Sigmoid colon (tissue), 7 donors: Measurements from ENCODE around the gene APLF. TPM values are rescaled to one million over a fixed set of nuclear protein-coding genes. Genes with fewer than 3 reads are reported as not detected.

Experiments
- DNase-seq: peaks from one replicate; pipeline ENCODE4 v3.0.0-alpha.2; 2019
- H3K27ac ChIP-seq, 4 donors: fragments of 200-600 bp; sonication (generic); one replicate each; pipeline ENCODE4 v1.5.1; 2016 to 2019; ENCODE audit warnings: mild to moderate bottlenecking in 1 of 4
- H3K27me3 ChIP-seq, 3 donors: fragments of 200-600 bp; sonication (generic); one replicate each; pipeline ENCODE4 v1.5.1; 2019; ENCODE audit warnings: mild to moderate bottlenecking in 1 of 3
- H3K36me3 ChIP-seq, 4 donors: fragments of 200-600 bp; sonication (generic); one replicate each; pipeline ENCODE4 v1.5.1; 2016 to 2019
- H3K4me1 ChIP-seq, 4 donors: fragments of 200-600 bp; sonication (generic); one replicate each; pipeline ENCODE4 v1.5.1; 2017 to 2019
- H3K4me3 ChIP-seq, 4 donors: fragments of 200-600 bp; sonication (generic); one replicate each; pipeline ENCODE4 v1.5.1; 2017 to 2019; ENCODE audit warnings: mild to moderate bottlenecking in 2 of 4, moderate library complexity in 1 of 4
- H3K9me3 ChIP-seq, 4 donors: fragments of 200-600 bp in 3 of 4; sonication (generic) in 3 of 4; one replicate each; pipeline versions ENCODE4 v1.5.1 to v1.6.1; 2013 to 2019
- CTCF ChIP-seq, 4 experiments: fragments of 450-650 bp in 3 of 4; fragments of 200-600 bp in 1 of 4; IDR thresholded peaks; one replicate each; pipeline ENCODE4 v1.5.1; 2016 to 2019; ENCODE audit warnings: antibody characterized with exemption in 4 of 4, mild to moderate bottlenecking in 3 of 4, moderate library complexity in 2 of 4
- EP300 ChIP-seq, 4 donors: sonication (generic); formaldehyde crosslinking; IDR thresholded peaks; one replicate each; pipeline ENCODE4 v1.6.1; 2017; ENCODE audit warnings: antibody characterized with exemption in 4 of 4
- POLR2A ChIP-seq, 2 donors: fragments of 450-650 bp; IDR thresholded peaks; one replicate each; pipeline ENCODE4 v1.6.1; 2016; ENCODE audit warnings: antibody characterized with exemption in 2 of 2, mild to moderate bottlenecking in 2 of 2, moderate library complexity in 2 of 2
- POLR2AphosphoS5 ChIP-seq, 4 donors: sonication (generic); formaldehyde crosslinking; IDR thresholded peaks; one replicate each; pipeline ENCODE4 v1.6.1; 2017; ENCODE audit warnings: antibody characterized with exemption in 4 of 4
- WGBS, 2 donors: extraction: QIAGEN DNeasy Blood & Tissue Kit; methylation state at CpG; one replicate each; pipeline ENCODE4 v1.1.7; 2013; 5-methylcytosine and 5-hydroxymethylcytosine counted together
- intact Hi-C: fragments of 100-400 bp; cut with DNase I; formaldehyde crosslinking; loops from one replicate; pipeline ENCODE4 v1.15.1; 2023
- polyA plus RNA-seq, 3 donors: library from polyadenylated mRNA; stranded (reverse); fragments of 200-250 nt; gene quantifications; one replicate each; pipeline ENCODE4 v1.2.3, GENCODE V29; 2013
- total RNA-seq, 4 donors: library from RNA; depleted of rRNA; stranded (reverse); fragments of >200 nt; gene quantifications; one replicate each; pipeline ENCODE4 v1.1.0, GENCODE V29; 2016
- donor health status: healthy with polysubstance abuse.
- donor health status: Bipolar disorder and iron deficiency.
- donor health status: healthy.

APLF gene
- total RNA-seq (10 to 100 TPM; 11.0 to 21.7 (median 14.5) TPM), polyA plus RNA-seq (under 1 TPM; 0.23 to 0.69 (median 0.60) TPM)

DNA sequence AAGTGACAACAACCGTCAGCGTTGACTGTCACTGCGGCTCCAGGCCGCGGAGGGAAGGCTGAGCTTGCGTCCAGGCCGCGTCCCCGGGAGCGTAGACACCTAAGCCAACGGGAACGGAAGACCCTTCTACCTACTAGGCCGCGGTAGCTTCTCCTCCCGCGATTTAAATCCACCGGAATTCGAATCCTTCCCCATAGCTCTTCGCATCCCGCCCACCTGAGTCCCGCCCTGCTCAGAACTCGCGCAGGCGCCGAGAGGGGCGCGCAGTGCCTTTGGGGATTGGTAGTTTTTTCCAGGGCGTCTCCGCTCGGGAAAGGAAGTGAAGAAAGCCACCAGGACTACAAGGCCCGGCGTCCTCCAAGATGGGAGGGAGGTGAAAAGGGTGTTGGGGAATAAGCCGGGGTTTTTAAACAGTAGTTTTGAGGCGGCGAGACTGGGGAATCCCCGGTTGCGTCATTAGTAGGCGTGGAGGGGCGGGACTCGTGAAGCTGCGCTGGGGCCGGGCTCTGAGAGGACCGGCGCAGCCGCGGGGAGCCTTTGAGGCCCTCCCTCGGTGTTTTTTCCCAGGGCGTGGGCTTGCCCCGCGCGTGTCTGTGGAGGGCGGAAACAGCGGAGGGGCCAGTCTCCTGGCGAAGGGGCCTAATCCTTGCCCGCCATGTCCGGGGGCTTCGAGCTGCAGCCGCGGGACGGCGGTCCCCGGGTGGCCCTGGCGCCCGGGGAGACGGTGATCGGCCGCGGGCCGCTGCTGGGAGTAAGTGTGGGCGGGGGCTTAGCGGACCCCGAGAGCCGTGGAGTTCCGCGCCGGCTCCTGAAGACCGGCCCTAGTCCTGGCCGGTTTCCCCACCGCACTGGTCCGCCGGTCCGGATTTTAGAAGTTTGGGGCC is at the start of gene APLF, which contains the start of gene FBXO48:
TSS of gene APLF (plus strand) at position 509 of the 884 bp plus-strand sequence. CDS start at position 656, 147 bp downstream.
TSS of gene FBXO48 (minus strand) at position 218 of the 884 bp plus-strand sequence. CDS start 2,149 bp downstream, outside the sequence.
- intact Hi-C loops, result loop anchor here (5.0 to 10.0 kb wide), 3 partner anchors 250 to 1177 kb away; partner anchors contain the start of gene AAK1
- H3K27me3 ChIP-seq, result no peaks in the 10 kb centered on the region
- peak within 1 kb of the TSS; percentile 83 to 93 (median 88) for H3K27ac ChIP-seq
- H3K4me1 ChIP-seq, result peaks cover 0 to 25% (median 18%) of the 10 kb centered on the region in 4 donors
- peak within 1 kb of the TSS; percentile 69 to 90 (median 88) for H3K4me3 ChIP-seq
- TF ChIP-seq EP300 (IDR thresholded peaks at IDR 0.05), result peak in 1 of 4 donors; percentile 5
- peak; percentile 43 to 85 (median 76) for TF ChIP-seq POLR2AphosphoS5 (IDR thresholded peaks at IDR 0.05)
- TF ChIP-seq POLR2A (IDR thresholded peaks at IDR 0.05), result peak in 1 of 2 donors; percentile 9
- TF ChIP-seq CTCF (IDR thresholded peaks at IDR 0.05), result no peak
- peak; percentile 99 for DNase-seq
- WGBS, 2 donors, result 0 to 1% methylated on average over 82 of the region's 82 CpGs
- H3K9me3 ChIP-seq, result no peaks in the 10 kb centered on the region
- H3K36me3 ChIP-seq, result no peaks in the 10 kb centered on the region

GRCh38 chr2:68417926-68418325 is 49.5 kb upstream of the APLF start:
- TF ChIP-seq POLR2A (IDR thresholded peaks at IDR 0.05) (no peak), CTCF (IDR thresholded peaks at IDR 0.05) (no peak), POLR2AphosphoS5 (IDR thresholded peaks at IDR 0.05) (no peak), EP300 (IDR thresholded peaks at IDR 0.05) (no peak)
- Histone ChIP-seq H3K27me3 (no peaks in the 10 kb centered on the region), H3K27ac (no peak overlapping the region), H3K36me3 (no peaks in the 10 kb centered on the region), H3K4me1 (no peaks in the 10 kb centered on the region), H3K4me3 (no peak overlapping the region), H3K9me3 (no peaks in the 10 kb centered on the region)
- intact Hi-C loops, result no loop called here
- DNase-seq, result no peak
- 48 to 89% methylated on average over 1 of the region's 1 CpG for WGBS, 2 donors

DNA sequence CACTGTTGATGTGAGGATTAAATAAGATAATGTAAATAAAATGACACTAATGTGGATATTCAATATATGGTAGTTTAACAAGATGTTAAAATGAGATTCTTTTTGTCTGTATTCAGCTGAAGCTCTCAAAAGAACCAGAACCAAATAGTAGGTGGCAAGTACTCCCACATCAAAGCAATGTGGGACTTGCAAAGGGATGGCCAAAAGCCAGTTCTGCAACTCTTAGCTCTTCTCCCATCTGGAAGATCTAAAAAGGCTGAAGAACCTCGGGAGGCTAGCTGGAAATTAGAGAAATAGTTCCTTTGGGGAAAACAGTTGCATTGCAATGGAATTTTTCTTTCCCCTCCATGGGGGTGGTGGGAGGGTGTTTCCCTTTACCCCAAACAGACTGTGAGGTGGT is 49.0 kb upstream of the APLF start:
- Histone ChIP-seq H3K4me1 (no peaks in the 10 kb centered on the region), H3K27me3 (no peaks in the 10 kb centered on the region), H3K36me3 (no peaks in the 10 kb centered on the region), H3K9me3 (no peaks in the 10 kb centered on the region), H3K27ac (no peak overlapping the region), H3K4me3 (no peak overlapping the region)
- WGBS, 2 donors, result 50 to 55% methylated on average over 1 of the region's 1 CpG
- TF ChIP-seq EP300 (IDR thresholded peaks at IDR 0.05), result no peak
- TF ChIP-seq POLR2A (IDR thresholded peaks at IDR 0.05), result no peak
- intact Hi-C loops, result no loop called here
- DNase-seq, result no peak

GRCh38 chr2:68418855-68419254 is 48.5 kb upstream of the APLF start:
- Histone ChIP-seq H3K4me3 (no peak overlapping the region), H3K4me1 (no peaks in the 10 kb centered on the region), H3K9me3 (no peaks in the 10 kb centered on the region), H3K27me3 (no peaks in the 10 kb centered on the region), H3K27ac (no peak overlapping the region), H3K36me3 (no peaks in the 10 kb centered on the region)
- no peak for TF ChIP-seq POLR2A (IDR thresholded peaks at IDR 0.05)
- DNase-seq, result no peak
- intact Hi-C loops, result no loop called here
- 78 to 91% methylated on average over 3 of the region's 3 CpGs for WGBS, 2 donors

DNA sequence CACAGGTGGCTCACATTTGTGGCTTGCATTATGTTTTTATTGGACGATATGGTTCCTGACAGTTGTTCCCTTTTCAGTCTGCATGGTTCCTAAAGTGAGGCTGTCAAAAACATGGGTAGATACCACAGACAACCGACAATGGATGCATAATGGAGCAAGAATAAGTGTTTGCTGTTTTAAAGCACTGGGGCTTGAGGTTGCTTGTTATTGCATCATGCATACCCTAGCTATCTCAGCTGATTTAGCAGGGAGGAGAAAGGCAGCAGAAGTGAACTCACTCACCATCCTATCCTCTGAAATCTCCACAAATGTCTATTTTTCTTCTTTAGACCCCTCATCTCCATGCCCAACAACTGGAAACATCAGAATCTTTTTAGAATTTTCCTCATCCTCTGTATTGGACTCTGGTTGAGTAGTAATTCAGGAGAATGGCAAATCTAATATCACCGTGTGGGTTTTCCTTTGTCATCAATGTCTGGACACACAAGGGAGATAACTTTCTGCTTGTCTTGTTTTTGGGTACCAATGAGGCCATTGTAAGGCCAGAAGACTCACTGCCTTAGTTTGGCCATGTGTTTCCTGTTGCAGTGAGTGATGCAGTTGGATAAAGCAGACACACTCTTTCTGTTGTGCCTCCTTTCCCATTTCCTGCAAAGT is 47.0 kb upstream of the APLF start:
- DNase-seq, result no peak
- H3K4me1 ChIP-seq, result no peaks in the 10 kb centered on the region
- H3K4me3 ChIP-seq, result no peak overlapping the region
- H3K27ac ChIP-seq, result no peak overlapping the region
- WGBS, 2 donors, result 67 to 72% methylated on average over 3 of the region's 3 CpGs
- H3K27me3 ChIP-seq, result no peaks in the 10 kb centered on the region
- TF ChIP-seq POLR2A (IDR thresholded peaks at IDR 0.05) (no peak), EP300 (IDR thresholded peaks at IDR 0.05) (no peak), CTCF (IDR thresholded peaks at IDR 0.05) (no peak), POLR2AphosphoS5 (IDR thresholded peaks at IDR 0.05) (no peak)
- no peaks in the 10 kb centered on the region for H3K36me3 ChIP-seq
- intact Hi-C loops, result no loop called here
- no peaks in the 10 kb centered on the region for H3K9me3 ChIP-seq
